Activated CD4-positive, alpha-beta T cell treated with anti-CD3 and anti-CD28 coated beads, Interleukin-2, amount 50 U/mL, for 48 hours (primary cell): ENCODE results near the gene ZNF333.
"Not testable (repeated sequence)": the region's sequence is repeated elsewhere in the genome, so short reads cannot be mapped to it uniquely, and the experiment has no call there.

ENCODE experiments used
- DNase-seq, 2 experiments: peaks; one replicate each; pipeline ENCODE4 v3.0.0-alpha.2; 2020

The ZNF333 gene

DNA sequence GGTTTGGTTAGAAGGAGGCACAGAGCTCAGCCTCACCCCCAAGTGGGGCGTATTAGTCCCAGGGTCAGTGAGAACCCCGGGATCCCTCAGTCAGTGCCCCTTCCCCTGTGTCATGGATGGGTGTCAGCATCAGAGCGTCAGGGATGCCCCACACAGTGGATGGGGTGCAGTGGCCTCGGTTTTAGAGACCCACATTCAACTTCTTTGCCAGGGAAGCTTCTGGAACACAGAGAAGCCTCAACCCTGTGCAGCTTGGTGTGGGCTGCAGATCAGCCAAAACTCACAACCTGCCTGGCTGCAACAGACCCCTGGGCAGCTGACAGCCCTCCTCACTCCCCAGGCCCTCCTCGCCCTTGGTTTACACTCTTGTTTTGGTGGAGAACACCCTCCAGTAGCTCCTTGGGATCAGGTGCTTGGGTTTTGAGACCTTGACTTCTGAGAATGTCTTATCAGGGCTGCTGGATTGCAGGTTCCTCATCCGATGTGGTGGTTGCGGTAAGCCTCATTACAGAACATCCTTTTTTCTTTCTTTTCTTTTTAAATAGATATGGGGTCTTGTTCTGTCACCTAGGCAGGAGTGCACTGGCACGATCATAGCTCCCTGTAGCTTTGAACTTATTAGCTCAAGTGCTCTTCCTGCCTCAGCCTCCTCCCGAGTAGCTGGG lies 11.0 kb downstream of the ZNF333 start:
- DNase-seq, result no peak

DNA sequence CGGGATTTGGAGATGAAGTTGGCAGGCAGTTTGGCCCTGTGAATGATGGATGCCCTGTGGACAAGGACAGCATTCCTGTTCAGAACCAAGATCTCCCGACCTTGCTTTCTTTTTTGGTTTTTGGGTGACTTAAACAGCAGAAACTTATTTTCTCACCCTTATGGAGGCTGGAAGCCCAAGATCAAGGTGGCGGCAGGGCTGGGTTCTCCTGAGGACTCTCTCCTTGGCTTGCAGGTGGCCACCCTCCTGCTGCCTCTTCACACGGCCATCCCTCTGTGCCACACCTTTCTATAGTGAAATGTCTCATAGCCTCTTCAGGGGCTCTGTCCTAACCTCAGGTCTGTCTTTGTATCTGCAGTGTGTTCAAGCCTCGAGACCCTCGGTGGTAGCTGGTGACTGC lies 14.0 kb downstream of the ZNF333 start:
- DNase-seq, result no peak

DNA sequence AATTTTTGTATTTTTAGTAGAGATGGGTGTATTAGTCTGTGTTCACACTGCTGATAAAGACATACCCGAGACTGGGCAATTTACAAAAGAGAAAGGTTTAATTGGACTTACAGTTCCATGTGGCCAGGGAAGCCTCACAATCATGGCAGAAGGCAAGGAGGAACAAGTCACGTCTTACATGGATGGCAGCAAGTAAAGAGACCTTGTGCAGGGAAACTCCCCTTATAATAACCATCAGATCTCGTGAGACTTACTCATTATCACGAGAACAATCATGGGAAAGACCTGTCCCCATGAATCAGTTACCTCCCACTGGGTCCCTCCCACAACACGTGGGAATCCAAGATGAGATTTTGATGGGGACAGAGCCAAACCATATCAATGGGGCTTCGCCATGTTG lies 14.6 kb downstream of the ZNF333 start:
- no peak for DNase-seq

DNA sequence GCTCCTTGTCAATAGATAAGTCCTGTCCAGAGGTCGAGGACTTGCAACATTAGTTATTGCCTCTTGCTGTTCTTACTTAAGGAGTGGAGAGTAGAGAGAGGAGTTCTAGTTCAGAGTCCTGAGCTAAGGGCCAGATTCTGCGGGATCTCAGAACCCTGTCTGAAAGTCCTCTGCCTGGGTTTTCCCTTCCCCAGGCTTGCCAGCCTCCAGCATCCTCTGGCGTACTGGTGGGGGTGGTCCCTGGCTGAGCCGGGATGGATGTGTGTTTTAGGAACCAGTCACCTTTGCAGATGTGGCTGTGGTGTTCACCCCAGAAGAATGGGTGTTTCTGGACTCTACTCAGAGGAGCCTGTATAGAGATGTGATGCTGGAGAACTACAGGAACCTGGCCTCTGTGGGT lies 26.0 kb downstream of the ZNF333 start:
- DNase-seq, result no peak

DNA sequence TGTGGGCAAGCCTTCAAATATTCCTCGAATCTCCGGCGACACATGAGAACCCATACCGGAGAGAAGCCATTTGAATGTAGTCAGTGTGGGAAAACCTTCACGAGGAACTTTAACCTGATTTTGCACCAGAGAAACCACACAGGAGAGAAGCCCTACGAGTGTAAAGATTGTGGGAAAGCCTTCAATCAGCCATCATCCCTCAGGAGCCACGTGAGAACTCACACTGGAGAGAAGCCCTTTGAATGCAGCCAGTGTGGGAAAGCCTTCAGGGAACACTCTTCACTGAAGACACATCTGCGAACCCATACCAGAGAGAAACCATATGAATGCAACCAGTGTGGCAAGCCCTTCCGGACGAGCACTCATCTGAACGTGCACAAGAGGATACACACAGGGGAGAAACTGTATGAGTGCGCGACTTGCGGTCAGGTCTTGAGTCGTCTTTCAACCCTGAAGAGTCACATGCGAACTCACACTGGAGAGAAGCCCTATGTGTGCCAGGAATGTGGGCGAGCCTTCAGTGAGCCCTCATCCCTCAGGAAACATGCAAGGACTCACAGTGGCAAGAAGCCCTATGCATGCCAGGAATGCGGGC lies 28.8 kb downstream of the ZNF333 start:
- DNase-seq, result no peak

DNA sequence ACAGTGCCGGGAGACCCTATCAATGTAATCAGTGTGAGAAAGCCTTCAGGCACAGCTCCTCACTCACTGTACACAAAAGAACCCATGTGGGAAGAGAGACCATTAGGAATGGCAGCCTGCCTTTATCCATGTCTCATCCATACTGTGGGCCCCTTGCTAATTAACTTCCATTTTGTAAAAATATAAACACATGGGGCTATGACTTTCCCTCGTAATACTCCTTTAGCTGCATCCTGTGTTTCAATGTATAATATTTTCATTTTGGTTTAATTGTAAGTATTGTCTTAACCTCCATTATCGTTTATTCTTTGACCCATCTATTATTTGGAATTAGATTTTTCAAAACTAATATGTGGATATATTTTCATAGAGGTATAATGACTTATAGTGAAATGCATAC lies 29.3 kb downstream of the ZNF333 start:
- DNase-seq, result no peak

DNA sequence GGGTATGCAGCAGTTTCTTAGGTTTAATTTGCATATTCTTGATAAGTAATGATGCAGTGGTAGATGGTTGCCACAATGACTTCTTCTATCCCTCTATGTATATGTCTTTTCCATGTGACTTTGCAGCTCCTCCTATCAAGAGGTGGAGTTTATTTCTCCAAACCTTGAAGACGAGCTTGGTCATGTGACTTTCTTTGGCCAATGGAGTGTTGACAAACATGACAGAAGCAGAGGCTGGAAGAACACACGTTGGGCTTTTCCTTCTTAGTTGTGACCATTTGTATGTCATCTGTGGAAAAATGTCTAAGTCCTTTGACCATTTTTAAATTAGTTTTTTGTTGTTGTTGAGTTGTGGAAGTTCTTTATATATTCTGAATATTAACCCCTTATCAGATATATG lies 32.3 kb downstream of the ZNF333 start:
- no peak for DNase-seq

DNA sequence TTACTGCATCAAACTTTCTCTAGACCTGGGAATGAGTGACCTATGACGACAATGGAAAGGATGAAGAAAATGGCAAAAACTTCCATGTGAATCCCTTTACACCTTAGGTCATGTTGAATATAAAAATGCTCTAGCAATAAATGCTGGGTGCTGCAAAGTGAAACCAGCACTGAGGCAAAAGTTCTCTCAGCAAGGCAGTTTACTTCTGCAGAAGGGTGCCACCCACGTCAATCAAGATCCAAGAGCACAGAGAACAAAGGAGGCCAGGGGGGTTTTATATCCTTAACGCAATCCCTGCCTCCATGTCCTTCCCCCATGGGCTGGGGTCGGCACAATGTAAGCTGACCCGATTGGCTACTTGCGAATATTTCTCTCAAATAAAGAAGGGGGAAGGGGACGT lies 38.7 kb downstream of the ZNF333 start:
- DNase-seq, result no peak

DNA sequence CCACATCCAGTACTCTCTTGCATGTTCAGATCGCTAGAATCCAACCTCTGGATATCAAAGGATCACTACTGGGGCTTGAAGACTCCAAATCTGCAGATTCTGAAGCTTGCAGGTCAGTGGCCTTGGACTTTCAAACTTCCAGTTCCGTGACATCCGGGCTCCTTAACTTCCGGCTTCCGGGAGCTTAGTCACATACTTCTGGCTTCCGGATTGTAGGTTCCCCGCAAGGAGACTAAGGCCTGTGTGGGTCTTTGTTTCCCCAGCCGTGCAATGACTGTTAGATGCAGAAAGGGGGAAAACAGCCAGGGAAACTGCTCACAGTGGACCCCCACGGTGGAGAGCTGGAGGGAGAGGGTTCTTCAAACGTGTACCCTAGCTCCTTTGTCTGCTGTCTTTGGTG lies 41.4 kb downstream of the ZNF333 start:
- DNase-seq, result no peak

DNA sequence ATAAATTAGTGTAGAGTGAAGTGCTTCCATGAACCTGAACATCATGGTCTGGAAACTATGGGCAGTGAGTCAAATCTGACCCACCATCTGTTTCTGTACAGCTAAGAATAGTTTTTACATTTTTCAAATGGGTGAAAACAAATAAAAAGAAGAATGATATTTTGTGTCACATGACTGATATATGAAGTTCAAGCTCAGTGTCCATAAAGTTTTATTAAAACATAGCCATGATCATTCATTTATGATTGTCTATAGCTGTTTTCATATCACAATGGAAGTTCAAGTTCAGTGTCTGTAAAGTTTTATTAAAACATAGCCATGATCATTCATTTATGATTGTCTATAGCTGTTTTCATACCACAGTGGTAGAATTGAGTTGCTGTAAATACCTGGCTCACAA lies 42.7 kb downstream of the ZNF333 start:
- DNase-seq, result no peak

DNA sequence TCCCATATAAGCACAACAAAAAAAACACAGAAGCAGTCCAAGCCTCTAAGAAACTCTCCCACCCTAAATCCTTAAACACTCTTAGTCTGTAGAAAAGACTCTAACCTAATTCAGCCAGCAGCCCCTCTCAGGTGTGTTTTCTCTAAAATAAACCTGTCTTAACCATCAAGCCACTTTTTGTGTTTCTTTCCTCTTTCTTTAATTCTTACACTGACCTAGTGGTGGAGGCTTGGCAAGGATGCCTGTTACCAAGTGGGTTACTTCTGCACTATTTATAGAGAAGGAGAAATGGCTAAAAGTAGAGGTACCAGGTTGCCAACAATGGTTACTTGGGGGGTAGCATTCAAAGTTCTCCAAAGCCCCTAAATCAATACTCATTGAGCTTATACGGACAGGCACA lies 43.7 kb downstream of the ZNF333 start:
- no peak for DNase-seq

DNA sequence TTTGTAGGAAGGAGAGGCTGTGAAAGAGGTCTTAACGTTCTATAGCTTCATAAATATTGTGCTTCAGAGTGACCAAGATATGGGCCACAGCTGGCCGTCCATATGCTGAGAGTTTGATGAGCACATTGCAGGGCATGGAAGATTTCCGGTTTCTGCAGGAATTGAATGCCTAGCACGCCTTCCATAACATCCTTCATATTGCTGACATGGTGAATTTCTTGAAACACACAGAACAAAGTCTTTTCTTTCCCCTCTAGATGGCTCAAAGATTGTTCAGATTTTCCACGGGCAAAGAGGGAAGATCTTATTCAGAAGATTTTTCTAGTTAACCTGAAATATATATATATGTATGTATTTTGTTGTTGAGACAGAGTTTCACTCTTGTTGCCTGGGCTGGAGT lies 46.1 kb downstream of the ZNF333 start:
- DNase-seq, result no peak

DNA sequence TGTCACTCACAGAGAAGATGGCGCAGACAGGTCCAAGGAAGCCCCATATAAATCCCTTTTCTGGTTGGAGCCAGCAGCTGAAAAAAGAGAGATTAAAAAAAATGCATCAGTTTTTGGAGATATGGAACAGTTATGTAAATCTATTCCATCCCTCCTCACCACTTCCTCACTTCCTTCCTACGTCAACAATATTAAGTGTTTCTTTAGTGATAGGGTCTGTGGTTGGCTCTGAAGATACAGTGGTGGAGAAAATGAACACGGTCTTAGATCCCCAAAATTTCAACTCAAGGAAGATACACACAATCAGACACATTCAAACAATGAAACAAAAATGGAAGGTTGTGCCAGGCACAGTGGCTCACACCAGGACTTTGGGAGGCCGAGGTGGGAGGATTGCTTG lies 57.0 kb downstream of the ZNF333 start:
- no peak for DNase-seq

DNA sequence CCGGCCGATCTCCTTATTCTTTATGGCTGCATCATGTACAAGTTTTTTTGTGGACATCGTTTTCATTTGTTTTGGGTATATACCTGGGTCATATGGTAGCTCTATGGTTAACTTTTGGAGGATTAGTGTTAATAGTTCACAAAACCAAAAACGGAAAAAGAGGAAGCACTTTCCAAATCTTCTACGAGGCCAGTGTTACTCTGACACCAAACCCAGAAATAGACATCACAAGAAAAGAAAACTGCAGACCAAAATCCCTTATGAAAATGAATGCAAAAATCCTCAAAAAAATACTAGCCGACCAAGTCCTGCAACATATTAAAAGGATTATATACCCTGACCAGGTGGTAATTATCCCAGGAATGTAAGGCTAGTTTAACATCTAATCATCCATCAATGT lies 58.8 kb downstream of the ZNF333 start:
- DNase-seq, result no peak

DNA sequence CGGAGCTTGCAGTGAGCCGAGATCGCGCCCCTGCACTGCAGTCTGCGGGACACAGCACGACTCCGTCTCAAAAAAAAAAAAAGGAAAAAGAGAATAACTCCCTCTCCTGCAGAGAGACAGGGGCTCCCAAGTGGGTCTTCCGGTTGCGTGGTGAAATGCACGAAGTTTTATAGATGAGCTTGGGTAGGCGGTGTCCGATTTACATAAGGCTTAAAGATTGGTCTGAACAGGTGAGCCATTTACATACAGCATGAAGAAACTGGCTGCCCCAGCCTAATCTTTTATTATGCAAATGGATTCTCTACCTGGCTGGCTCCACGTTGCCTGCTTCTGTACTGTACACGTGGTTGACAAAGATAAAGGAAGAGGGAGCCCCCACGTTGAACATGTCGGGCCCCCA lies 69.0 kb downstream of the ZNF333 start:
- DNase-seq, result no peak

DNA sequence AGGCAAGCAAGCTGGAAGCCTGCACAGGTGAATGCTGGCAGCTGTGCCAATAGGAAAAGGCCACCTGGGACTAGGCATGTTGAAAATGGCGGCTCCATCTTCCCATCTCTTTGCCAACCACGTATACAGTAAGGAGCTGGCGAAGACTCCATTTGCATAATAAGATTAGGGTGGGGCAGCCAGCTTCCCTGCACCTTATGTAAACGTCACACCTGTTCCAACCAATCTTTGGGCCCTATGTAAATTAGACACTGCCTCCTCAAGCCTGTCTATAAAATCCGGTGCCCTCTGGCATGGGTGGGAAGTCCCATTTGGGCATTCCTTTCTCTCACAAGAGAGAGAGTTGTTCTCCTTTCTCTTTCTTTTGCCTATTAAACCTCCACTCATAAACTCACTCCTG lies 71.8 kb downstream of the ZNF333 start:
- no peak for DNase-seq

DNA sequence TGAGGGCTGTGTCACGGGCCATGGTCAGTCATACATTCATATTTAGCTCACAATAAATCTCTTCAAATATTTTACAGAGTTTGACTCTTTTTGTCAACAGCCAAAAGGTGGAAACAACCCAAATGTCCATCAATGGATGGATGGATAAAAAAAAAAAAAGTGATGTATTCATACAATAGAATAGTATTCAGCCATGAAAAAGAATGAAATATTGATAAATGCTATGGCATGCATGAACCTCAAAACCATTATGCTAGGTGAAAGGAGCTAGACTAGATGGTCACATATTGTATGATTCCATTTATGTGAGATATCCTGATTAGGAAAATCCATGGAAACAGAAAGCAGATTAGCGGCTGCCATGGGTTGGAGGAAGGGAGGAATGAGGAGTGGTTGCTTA lies 72.3 kb downstream of the ZNF333 start:
- DNase-seq, result no peak

DNA sequence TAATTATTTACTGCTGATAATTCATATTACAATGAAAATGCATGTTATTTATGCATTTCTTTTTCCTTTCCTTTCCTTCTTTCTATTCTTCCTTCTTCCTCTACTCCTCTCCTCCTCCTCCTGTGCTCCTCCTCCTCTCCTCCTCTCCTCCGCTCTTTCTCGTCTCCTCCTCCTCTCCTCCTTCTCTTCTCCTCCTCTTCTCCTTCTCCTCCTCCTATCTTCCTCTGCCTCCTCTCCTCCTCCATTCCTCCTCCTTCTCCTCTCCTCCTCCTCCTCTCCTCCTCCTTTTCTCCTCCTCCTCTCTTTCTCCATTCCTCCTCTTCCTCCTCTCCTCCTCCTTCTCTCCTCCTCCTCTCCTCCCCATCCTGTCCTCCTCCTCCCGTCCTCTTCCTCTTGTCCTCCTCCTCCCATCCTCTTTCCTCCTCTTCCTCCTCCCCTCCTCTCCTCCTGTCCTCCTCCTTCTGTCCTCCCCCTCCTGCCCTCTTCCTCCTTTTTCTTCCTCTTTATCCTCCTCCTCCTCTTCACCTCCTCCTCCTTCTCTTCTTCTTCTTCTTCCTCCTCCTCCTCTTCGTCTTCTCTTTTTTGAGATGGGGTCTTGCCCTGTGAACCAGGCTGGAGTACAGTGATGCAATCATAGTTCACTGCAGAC lies 73.8 kb downstream of the ZNF333 start:
- no peak for DNase-seq

DNA sequence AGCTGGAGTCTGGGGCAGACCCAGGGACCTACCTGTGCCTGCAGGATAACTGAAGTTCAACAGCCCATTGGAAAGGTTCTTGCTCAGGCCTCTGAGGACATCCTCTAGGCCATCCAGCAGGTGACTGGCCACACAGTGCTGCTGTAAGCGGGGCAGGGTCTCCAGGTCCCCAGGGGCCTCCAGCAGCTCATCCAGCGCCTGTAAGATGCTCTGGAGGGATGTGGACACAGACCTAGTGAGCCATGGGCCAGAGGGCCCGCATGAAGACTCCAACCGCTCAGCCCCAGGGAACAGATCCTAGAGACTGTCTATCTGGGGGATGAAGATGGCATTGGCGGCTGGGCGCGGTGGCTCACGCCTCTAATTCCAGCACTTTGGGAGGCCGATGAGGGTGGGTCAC lies 74.6 kb downstream of the ZNF333 start:
- no peak for DNase-seq

DNA sequence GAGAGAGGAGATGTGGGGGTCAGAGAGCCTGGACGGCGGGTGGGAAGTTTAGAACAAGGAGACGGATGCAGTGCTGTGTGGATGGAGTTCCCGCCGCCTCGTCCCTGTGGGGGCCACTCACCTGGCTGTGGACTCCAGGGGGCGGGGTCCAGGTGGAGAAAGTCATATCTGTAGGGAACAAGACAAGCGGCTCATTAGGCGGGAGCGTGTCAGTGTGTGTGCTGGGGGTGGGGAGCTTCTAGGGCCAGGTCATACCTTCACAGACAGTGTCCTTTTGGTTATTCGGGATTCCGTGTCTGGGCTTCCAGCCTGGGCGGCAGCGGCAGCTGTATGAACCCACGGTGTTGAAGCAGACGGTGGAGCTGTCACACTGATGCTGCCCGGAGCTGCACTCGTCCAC lies 75.6 kb downstream of the ZNF333 start:
- DNase-seq, result not testable (repeated sequence)

DNA sequence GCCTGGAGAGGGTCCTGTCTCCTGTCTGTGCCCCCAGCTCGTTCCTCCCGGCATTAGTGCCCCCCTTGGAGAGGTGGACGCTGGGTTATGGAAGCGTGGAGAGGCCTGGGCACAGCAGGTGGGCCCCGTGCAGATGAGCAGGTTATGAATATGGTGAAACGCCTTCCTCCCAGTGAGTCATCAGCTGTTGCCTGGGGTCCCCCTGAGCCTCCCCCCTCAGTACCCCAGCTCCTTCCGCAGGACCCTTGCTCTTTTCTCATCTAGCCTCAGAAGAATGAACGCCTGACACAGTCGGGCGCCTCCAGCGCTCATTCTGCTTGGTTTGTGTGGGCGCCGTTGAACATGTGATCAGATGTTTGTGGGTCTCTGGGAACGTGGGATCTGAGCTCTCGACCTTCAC lies 76.0 kb downstream of the ZNF333 start:
- not testable (repeated sequence) for DNase-seq

DNA sequence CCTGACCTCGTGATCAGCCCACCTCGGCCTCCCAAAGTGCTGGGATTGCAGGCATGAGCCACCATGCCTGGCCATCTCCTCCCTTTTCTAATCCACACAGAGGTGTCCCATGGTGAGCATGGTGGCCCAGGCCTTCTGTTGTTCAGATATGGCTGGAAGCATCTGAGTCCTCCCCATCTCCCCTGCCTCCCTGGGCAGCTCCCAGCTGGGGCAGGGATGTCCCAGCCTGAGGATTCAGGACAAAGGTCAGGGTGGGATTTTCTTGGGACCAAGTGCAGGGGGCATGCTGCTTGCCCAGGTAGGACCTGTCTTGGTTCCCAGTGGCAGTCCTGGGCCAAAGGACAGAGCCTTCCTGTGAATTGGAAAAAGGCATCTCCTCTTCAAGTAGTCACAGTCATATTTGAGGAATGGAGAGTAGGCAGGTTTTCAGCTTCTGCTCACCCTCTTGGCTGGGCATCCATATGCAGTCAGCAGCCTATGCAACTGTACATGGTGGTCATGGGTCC lies 77.7 kb downstream of the ZNF333 start:
- no peak for DNase-seq

DNA sequence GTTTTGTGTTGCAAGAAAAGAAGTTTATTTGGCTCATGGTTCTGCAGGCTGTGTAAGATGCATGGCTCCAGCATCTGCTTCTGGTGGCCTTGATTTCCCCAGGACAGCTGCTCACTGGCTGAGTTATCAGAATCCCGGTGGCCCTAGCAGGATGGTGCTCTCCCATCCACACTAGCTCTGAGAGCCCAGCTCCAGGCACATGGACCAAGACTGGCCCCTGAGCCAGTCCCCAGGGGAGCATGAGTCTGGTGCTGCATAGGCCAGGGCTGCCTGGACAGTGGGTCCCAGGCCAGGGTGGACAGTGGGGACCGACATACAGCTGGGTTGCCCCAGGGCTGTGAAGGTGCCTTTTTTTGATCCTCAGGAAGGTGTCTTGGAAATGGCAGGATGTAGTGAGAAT lies 78.2 kb downstream of the ZNF333 start:
- no peak for DNase-seq

DNA sequence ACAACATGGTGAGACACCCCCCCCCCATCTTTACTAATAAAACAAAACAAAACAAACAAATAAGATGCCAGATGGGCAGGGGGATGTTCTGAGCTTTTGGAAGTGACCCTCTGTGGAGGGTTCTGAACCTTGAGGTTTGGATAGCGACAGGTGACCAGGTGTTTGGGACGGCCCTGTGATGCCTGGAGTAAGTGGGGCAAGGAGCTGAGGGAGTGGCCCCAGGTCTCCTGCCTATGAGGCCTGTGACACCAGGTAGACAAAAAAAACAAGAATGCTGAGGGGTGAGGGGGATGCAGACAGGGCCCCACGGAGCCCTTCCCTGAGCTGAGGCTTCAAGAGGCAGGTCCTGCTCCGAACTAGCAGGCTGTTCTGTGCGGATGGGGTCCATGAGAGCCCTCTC lies 79.4 kb downstream of the ZNF333 start:
- DNase-seq, result no peak

DNA sequence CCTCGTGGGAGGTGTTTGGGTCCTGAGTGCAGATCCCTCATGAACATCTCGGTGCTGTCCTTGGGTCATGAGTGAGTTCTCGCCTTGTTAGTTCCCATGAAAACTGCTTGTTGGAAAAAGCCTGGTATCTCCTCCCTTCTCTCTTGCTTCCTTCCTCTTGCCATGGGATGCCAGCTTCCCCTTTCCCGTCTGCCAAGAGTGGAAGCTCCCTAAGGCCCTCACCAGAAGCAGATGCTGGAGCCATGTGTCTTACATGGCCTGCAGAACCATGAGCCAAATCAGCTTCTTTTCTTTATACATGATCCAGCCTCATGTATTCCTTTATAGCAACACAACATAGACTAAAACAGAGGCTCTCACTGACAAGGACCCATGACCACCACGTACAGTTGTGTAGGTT lies 80.3 kb downstream of the ZNF333 start:
- DNase-seq, result no peak
